GM12878 (cell line): ENCODE measurements around the gene SLC28A1. TPM values are rescaled to one million over a fixed set of nuclear protein-coding genes. Genes with fewer than 3 reads are reported as not detected.

ENCODE experiments used
- BHLHE40 ChIP-seq, 2 experiments: fragments of 450-650 bp in 1 of 2; IDR thresholded peaks; 2 replicates each; pipeline ENCODE4 v1.6.1; 2011 to 2017; ENCODE audit warnings: low read depth in 2 of 2, borderline replicate concordance in 1 of 2, improper control_type of control experiment in 1 of 2, low read length in 1 of 2, mild to moderate bottlenecking in 1 of 2
- ESRRA ChIP-seq: IDR thresholded peaks from 2 replicates; pipeline ENCODE4 v1.6.1; 2012; ENCODE audit warnings: mild to moderate bottlenecking, low read length, improper control_type of control experiment
- FOXM1 ChIP-seq: IDR thresholded peaks from 2 replicates; pipeline ENCODE4 v1.6.1; 2012; ENCODE audit warnings: low read depth, mild to moderate bottlenecking, inconsistent platforms, low read length, moderate library complexity
- MLLT1 ChIP-seq: fragments of 450-650 bp; IDR thresholded peaks from 2 replicates; pipeline ENCODE4 v1.6.1; 2016; ENCODE audit warnings: mild to moderate bottlenecking
- POLR2A ChIP-seq: IDR thresholded peaks from 2 replicates; pipeline ENCODE4 v1.6.1; 2011; ENCODE audit warnings: low read depth, mild to moderate bottlenecking, low read length
- RELA ChIP-seq: fragments of 450-650 bp; IDR thresholded peaks from 2 replicates; pipeline ENCODE4 v1.8.0; 2014; ENCODE audit warnings: borderline replicate concordance; ENCODE audit not compliant: partially characterized antibody
- RELB ChIP-seq: fragments of 450-650 bp; IDR thresholded peaks from 2 replicates; pipeline ENCODE4 v1.6.1; 2017; ENCODE audit warnings: low read depth, mild to moderate bottlenecking, moderate library complexity
- RFX5 ChIP-seq: IDR thresholded peaks from 2 replicates; pipeline ENCODE4 v1.6.1; 2011; ENCODE audit warnings: low read depth, low read length, improper control_type of control experiment
- SP1 ChIP-seq: IDR thresholded peaks from one replicate; pipeline ENCODE4 v1.6.1; 2011; ENCODE audit warnings: low read depth, low read length
- STAT3 ChIP-seq: IDR thresholded peaks from 2 replicates; pipeline ENCODE4 v1.6.1; 2011; ENCODE audit warnings: low read depth, low read length, improper control_type of control experiment
- ZBTB4 ChIP-seq: fragments of 450-650 bp; formaldehyde crosslinking; IDR thresholded peaks from 2 replicates; pipeline ENCODE4 v1.4.0; 2022; ENCODE audit warnings: mild to moderate bottlenecking, moderate library complexity
- ZNF207 ChIP-seq: fragments of 450-650 bp; IDR thresholded peaks from 2 replicates; pipeline ENCODE4 v1.6.1; 2014; ENCODE audit warnings: antibody characterized with exemption, mild to moderate bottlenecking, borderline replicate concordance
- ZNF274 ChIP-seq: IDR thresholded peaks from one replicate; pipeline ENCODE4 v1.8.0; 2011; ENCODE audit not compliant: insufficient read length, insufficient read depth
- polyA plus RNA-seq, 11 experiments: library from polyadenylated mRNA; depleted of rRNA in 4 of 11; unstranded in 6 of 11; stranded (reverse) in 5 of 11; fragments of >200 nt; fragmentation: Nextera tagmentation in 4 of 11; fragmentation: Illumina TruSeq in 1 of 11; extraction: Ambion mirVana in 4 of 11; extraction: Trizol in 1 of 11; gene quantifications; 1 replicate in 1 of 11; 2 replicates in 10 of 11; pipeline versions ENCODE4 v1.2.1 to v1.2.3, GENCODE V29; 2011 to 2016; ENCODE audit warnings: inconsistent platforms in 2 of 11, missing spikeins in 2 of 11, low read depth in 1 of 11
- total RNA-seq, 4 experiments: library from RNA; depleted of rRNA in 3 of 4; stranded (reverse); fragments of >200 nt in 3 of 4; fragmentation: Illumina TruSeq in 1 of 4; extraction: Trizol in 1 of 4; gene quantifications; 2 replicates each; pipeline versions ENCODE4 v1.2.1 to v1.2.3, GENCODE V29; 2013 to 2021
- TF ChIP-seq, protein P1 (sequence below): fragments of 450-650 bp; IDR thresholded peaks from 2 replicates; pipeline ENCODE4 v1.6.1; 2018; ENCODE audit warnings: mild to moderate bottlenecking, low read depth, moderate library complexity; ENCODE audit not compliant: partially characterized antibody
- TF ChIP-seq, protein P2 (sequence below): IDR thresholded peaks from 2 replicates; pipeline ENCODE4 v1.6.1; 2012; ENCODE audit warnings: low read depth, low read length, improper control_type of control experiment
- TF ChIP-seq, protein P3 (sequence below): IDR thresholded peaks from 2 replicates; pipeline ENCODE4 v1.6.1; 2012; ENCODE audit warnings: low read depth, low read length, improper control_type of control experiment
- TF ChIP-seq, protein P4 (sequence below): IDR thresholded peaks from 2 replicates; pipeline ENCODE4 v1.6.1; 2011; ENCODE audit warnings: borderline replicate concordance, low read depth, mild to moderate bottlenecking, moderate library complexity, mixed read lengths, low read length; ENCODE audit not compliant: insufficient read depth; ENCODE audit errors: extremely low read length

Gene SLC28A1
- total and polyA plus RNA-seq, 10 of the 15 experiments (the other 5 are each of a cell fraction or from before 2014, with no cell fraction given), result not detected

DNA sequence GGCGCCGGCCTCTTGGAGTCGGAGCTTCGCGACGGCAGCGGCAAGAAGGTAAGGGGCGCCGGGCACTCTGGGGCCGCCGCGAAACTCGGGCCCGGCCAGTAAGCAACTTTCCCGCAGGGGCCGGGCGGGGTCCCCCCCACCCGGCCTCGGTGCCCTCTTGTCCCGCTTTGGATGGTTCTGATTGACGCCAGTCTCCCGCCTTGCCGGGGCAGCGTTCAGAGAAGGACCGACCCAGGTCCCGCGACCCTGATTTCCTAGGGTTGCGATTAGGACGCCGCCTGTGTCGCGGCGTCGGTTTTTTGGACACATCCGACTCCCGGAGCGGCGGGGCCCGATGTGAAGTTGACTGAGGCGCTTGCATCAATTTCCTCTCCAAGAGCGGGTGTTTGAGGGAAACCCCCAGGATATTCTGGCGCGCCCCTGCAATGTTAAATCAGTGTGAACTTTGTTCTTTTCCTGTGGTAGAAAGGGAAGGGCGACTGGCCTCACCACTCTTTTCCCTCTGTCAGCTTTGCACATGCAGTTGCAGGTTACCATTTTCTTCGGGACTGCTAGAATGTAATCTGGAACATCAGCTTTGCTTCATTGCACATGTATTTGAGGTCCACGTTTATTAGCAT is 97.9 kb downstream of the SLC28A1 start (continued):
- TF ChIP-seq MLLT1 (0 out of 2 replicates have a peak, but pooled peaks have one; percentile 19), STAT3 (no peak), RELA (no peak), ZBTB4 (CRISPR knock-in tag) (no peak), BHLHE40 (IDR thresholded peaks at IDR 0.05; ENCODE audit: borderline replicate concordance in 1 of 2, low read depth in 2 of 2, low read length in 1 of 2) (0 out of 4 replicates have a peak, but pooled peaks of 1 of the 2 experiments have one; percentile 9), FOXM1 (no peak), SP1 (no peak), POLR2A (peak; percentile 70), RFX5 (no peak), ZNF207 (no peak), ZNF274 (no peak), RELB (0 out of 2 replicates have a peak, but pooled peaks have one; percentile 45), ESRRA (no peak)
- TF ChIP-seq, protein P1, sequence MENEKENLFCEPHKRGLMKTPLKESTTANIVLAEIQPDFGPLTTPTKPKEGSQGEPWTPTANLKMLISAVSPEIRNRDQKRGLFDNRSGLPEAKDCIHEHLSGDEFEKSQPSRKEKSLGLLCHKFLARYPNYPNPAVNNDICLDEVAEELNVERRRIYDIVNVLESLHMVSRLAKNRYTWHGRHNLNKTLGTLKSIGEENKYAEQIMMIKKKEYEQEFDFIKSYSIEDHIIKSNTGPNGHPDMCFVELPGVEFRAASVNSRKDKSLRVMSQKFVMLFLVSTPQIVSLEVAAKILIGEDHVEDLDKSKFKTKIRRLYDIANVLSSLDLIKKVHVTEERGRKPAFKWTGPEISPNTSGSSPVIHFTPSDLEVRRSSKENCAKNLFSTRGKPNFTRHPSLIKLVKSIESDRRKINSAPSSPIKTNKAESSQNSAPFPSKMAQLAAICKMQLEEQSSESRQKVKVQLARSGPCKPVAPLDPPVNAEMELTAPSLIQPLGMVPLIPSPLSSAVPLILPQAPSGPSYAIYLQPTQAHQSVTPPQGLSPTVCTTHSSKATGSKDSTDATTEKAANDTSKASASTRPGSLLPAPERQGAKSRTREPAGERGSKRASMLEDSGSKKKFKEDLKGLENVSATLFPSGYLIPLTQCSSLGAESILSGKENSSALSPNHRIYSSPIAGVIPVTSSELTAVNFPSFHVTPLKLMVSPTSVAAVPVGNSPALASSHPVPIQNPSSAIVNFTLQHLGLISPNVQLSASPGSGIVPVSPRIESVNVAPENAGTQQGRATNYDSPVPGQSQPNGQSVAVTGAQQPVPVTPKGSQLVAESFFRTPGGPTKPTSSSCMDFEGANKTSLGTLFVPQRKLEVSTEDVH, result no peak
- TF ChIP-seq, protein P2, sequence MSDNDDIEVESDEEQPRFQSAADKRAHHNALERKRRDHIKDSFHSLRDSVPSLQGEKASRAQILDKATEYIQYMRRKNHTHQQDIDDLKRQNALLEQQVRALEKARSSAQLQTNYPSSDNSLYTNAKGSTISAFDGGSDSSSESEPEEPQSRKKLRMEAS, result no peak
- TF ChIP-seq, protein P3, sequence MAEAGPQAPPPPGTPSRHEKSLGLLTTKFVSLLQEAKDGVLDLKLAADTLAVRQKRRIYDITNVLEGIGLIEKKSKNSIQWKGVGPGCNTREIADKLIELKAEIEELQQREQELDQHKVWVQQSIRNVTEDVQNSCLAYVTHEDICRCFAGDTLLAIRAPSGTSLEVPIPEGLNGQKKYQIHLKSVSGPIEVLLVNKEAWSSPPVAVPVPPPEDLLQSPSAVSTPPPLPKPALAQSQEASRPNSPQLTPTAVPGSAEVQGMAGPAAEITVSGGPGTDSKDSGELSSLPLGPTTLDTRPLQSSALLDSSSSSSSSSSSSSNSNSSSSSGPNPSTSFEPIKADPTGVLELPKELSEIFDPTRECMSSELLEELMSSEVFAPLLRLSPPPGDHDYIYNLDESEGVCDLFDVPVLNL, result no peak
- TF ChIP-seq, protein P4, sequence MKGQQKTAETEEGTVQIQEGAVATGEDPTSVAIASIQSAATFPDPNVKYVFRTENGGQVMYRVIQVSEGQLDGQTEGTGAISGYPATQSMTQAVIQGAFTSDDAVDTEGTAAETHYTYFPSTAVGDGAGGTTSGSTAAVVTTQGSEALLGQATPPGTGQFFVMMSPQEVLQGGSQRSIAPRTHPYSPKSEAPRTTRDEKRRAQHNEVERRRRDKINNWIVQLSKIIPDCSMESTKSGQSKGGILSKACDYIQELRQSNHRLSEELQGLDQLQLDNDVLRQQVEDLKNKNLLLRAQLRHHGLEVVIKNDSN, result no peak
